Measurements from ENCODE around the gene HOXD11. TPM values are rescaled to one million over a fixed set of nuclear protein-coding genes. Genes with fewer than 3 reads are reported as not detected.

HOXD11 gene
- total and polyA plus RNA-seq, 2 of the 4 experiments (the other 2 are of a cell fraction), result not detected

DNA sequence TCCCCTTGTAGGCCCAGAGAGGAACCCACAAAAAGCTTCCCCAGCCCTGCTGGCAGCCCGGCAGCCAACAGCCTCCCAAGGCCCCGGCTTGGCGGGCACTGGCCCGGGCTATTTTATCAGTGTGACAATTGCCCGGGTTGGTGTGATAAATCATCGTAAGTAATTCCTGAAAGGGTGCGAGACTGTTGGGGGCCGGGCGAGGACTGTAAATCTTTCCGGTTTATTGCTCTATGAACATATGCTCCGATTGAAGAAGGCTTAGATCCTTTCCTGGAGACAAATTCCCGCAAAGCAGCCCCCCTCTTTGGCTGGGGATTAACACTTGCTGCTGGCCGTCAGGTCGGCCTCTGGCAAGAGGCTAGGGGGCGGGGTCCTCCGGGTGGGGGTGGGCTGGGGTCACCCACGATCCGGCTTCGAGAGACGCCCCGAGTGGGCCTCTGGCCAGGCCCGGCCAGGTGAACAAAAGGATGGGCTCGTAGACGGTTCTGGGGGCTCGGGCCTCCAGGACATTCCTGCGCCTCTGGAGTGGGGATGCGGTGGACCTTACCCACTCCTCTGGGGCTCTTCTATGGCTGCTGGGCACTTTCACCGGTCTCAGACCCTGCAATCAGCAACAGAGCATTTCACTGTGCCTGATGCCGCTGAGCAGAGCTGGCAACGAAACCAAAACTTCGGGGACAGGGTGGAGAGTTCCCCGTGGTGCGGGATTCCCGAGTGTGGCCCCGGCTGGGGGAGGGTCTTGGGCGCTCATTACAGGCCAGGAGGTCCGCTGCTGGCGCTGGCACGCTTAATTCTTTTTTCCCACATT, 52.0 kb downstream of the HOXD11 start:
- no peak overlapping the region for H4K8ac ChIP-seq (ENCODE audit: low read depth in 2 of 2, low read length in 2 of 2)
- in situ Hi-C loops (cut with MboI; ENCODE audit: low sequenced_read_pairs) (no loop called here), dilution Hi-C loops (cut with HindIII; ENCODE audit: low sequenced_read_pairs, unreplicated experiment) (no loop called here), intact Hi-C loops (cut with micrococcal nuclease) (no loop called here)
- DNase-seq, result no peak
- H2BK15ac ChIP-seq (ENCODE audit: low read depth, low read length), result no peak overlapping the region
- H3K14ac ChIP-seq (replicated peaks; ENCODE audit: low read depth, low read length), result no peak overlapping the region
- H2BK120ac ChIP-seq (ENCODE audit: low read depth, low read length), result no peak overlapping the region
- H3K27ac ChIP-seq (ENCODE audit: insufficient read depth, low read length), result no peak overlapping the region
- no peaks in the 10 kb centered on the region for H3K9me1 ChIP-seq (ENCODE audit: insufficient read depth, low read length)
- no peak overlapping the region for H2BK20ac ChIP-seq (ENCODE audit: low read depth, low read length)
- H2AK5ac ChIP-seq (ENCODE audit: low read depth, low read length), result no peak overlapping the region
- no peak for TF ChIP-seq RAD21 (IDR thresholded peaks at IDR 0.05; ENCODE audit: low read length)
- TF ChIP-seq CEBPB (IDR thresholded peaks at IDR 0.05; ENCODE audit: low read depth, low read length), result no peak
- TF ChIP-seq POLR2A (IDR thresholded peaks at IDR 0.05; ENCODE audit: low read depth, low read length), result no peak
- TF ChIP-seq MXI1 (IDR thresholded peaks at IDR 0.05; ENCODE audit: borderline replicate concordance, low read depth, low read length), result no peak
- TF ChIP-seq MAZ (IDR thresholded peaks at IDR 0.05; ENCODE audit: borderline replicate concordance, low read depth, low read length), result no peak
- TF ChIP-seq RFX5 (IDR thresholded peaks at IDR 0.05; ENCODE audit: low read depth, low read length), result no peak
- no peak for TF ChIP-seq MAFK (IDR thresholded peaks at IDR 0.05; ENCODE audit: low read depth, low read length)
- TF ChIP-seq NFE2L2 (IDR thresholded peaks at IDR 0.05; ENCODE audit: low read depth, low read length), result no peak
- TF ChIP-seq SMC3 (IDR thresholded peaks at IDR 0.05; ENCODE audit: low read depth, low read length), result no peak
- TF ChIP-seq, protein P1, sequence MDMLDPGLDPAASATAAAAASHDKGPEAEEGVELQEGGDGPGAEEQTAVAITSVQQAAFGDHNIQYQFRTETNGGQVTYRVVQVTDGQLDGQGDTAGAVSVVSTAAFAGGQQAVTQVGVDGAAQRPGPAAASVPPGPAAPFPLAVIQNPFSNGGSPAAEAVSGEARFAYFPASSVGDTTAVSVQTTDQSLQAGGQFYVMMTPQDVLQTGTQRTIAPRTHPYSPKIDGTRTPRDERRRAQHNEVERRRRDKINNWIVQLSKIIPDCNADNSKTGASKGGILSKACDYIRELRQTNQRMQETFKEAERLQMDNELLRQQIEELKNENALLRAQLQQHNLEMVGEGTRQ (IDR thresholded peaks at IDR 0.05; ENCODE audit: low read depth, low read length), result no peak
- no peak for TF ChIP-seq CHD1 (IDR thresholded peaks at IDR 0.05; ENCODE audit: low read depth, low read length)
- TF ChIP-seq, protein P2, sequence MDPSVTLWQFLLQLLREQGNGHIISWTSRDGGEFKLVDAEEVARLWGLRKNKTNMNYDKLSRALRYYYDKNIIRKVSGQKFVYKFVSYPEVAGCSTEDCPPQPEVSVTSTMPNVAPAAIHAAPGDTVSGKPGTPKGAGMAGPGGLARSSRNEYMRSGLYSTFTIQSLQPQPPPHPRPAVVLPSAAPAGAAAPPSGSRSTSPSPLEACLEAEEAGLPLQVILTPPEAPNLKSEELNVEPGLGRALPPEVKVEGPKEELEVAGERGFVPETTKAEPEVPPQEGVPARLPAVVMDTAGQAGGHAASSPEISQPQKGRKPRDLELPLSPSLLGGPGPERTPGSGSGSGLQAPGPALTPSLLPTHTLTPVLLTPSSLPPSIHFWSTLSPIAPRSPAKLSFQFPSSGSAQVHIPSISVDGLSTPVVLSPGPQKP (IDR thresholded peaks at IDR 0.05; ENCODE audit: borderline replicate concordance, low read depth, low read length), result no peak
- TF ChIP-seq, protein P3, sequence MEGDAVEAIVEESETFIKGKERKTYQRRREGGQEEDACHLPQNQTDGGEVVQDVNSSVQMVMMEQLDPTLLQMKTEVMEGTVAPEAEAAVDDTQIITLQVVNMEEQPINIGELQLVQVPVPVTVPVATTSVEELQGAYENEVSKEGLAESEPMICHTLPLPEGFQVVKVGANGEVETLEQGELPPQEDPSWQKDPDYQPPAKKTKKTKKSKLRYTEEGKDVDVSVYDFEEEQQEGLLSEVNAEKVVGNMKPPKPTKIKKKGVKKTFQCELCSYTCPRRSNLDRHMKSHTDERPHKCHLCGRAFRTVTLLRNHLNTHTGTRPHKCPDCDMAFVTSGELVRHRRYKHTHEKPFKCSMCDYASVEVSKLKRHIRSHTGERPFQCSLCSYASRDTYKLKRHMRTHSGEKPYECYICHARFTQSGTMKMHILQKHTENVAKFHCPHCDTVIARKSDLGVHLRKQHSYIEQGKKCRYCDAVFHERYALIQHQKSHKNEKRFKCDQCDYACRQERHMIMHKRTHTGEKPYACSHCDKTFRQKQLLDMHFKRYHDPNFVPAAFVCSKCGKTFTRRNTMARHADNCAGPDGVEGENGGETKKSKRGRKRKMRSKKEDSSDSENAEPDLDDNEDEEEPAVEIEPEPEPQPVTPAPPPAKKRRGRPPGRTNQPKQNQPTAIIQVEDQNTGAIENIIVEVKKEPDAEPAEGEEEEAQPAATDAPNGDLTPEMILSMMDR (conservative IDR thresholded peaks at IDR 0.05; ENCODE audit: low read depth, low read length), result no peak
- no peak for TF ChIP-seq RCOR1 (IDR thresholded peaks at IDR 0.05; ENCODE audit: insufficient replicate concordance, low read length)
- no peaks in the 10 kb centered on the region for H3K4me1 ChIP-seq (ENCODE audit: control insufficient read depth, insufficient read depth, low read length)
- no TSS peak for BruUV-seq (replicated peaks)
- H3K36me3 ChIP-seq (ENCODE audit: control insufficient read depth, insufficient read depth, low read length), result no peaks in the 10 kb centered on the region
- H3K79me1 ChIP-seq (ENCODE audit: low read depth in 1 of 2, low read length in 2 of 2), result no peaks in the 10 kb centered on the region
- H3K23ac ChIP-seq (ENCODE audit: low read depth, low read length), result no peak overlapping the region
- H4K20me1 ChIP-seq (ENCODE audit: insufficient read depth, low read length), result no peaks in the 10 kb centered on the region
- no peak overlapping the region for H2BK5ac ChIP-seq (ENCODE audit: low read depth, low read length, poor library complexity, severe bottlenecking)
- H4K91ac ChIP-seq (ENCODE audit: insufficient read depth, low read depth, low read length), result no peak overlapping the region
- no peak overlapping the region for H3K4ac ChIP-seq (ENCODE audit: low read depth, low read length)
- H3K4me2 ChIP-seq (ENCODE audit: low read depth, low read length), result no peak overlapping the region
- no peak overlapping the region for H2AK9ac ChIP-seq (replicated peaks; ENCODE audit: low read depth, low read length, poor library complexity)
- no peak overlapping the region for H3K56ac ChIP-seq (ENCODE audit: extremely low read depth, insufficient read depth, low read length)
- 0% methylated on average over 1 of the region's 39 CpGs; no CpG with 5 or more reads in 1 of the 2 experiments for WGBS, 2 experiments (ENCODE audit: extremely low coverage in 2 of 2, insufficient read length in 1 of 2)
- H3K27me3 ChIP-seq (ENCODE audit: control insufficient read depth, insufficient read depth, low read length), result peaks cover 96% of the 10 kb centered on the region
- no peak overlapping the region for H3K9ac ChIP-seq (ENCODE audit: low read depth, low read length)
- H4K5ac ChIP-seq (ENCODE audit: low read depth, low read length), result no peak overlapping the region
- H3K4me3 ChIP-seq (ENCODE audit: insufficient read depth, low read depth, low read length), result no peak overlapping the region
- peaks cover 21% of the 10 kb centered on the region for H3K9me3 ChIP-seq (ENCODE audit: control insufficient read depth, insufficient read depth, low read length)
- no peak overlapping the region for H3K18ac ChIP-seq (ENCODE audit: low read depth, low read length)
- ChIA-PET CTCF (no interaction called here), POLR2A (ENCODE audit: unreplicated experiment) (no interaction called here)
- no peak for ATAC-seq (ENCODE audit: low read depth)
- no peak overlapping the region for H2AFZ ChIP-seq (replicated peaks; ENCODE audit: low read length, poor library complexity)
